Dedifferentiated amniotic fluid mesenchymal stem cell (primary cell): ENCODE results near the gene HOXB6.

Experiments used
- DNase-seq: peaks from one replicate; pipeline ENCODE4 v3.0.0-alpha.2; 2016; ENCODE audit errors: extremely low spot score

HOXB6 gene

DNA sequence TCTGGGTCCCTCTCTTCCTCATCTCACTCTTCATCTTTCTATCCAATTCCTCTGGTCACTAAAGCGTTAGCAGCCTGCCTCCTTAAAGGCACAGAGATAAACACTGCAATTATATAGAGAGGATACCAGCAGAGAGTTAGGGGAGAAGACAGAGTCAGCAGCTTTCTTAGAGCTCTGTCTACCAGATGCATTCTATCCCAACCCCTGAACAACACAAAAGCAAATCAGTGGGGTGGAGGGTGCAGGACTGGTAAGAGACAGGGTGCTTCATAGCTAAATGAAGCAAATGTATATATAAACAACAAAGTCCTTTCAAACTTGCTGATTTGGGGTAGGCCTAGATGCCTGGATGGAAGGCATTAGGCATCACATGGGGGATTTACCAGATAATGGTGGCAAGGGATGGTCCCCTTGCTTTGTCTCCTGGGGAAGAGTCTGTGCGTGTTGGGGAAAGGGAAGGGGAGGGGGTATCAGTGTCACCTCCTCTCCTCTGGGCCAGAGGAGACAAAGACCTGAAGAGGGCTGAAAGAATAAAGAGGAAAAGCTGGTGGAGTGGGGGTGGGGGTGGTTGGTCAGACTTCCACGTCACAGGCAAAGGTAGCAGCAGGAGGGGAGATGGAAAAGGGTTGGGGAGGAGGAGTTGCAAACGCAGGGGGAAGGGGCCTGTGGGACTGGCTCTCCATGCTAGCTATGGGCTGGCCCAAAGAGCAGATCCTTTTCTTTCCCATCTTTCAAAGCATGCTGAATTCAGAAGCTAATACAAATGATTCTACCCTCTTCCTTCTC lies 38.7 kb downstream of the HOXB6 start:
- no peak for DNase-seq

GRCh38 chr17:48565022-48565554 lies 39.7 kb downstream of the HOXB6 start:
- no peak for DNase-seq

GRCh38 chr17:48564188-48565021 lies 40.4 kb downstream of the HOXB6 start:
- no peak for DNase-seq

GRCh38 chr17:48563867-48564187 lies 41.0 kb downstream of the HOXB6 start:
- DNase-seq: no peak

DNA sequence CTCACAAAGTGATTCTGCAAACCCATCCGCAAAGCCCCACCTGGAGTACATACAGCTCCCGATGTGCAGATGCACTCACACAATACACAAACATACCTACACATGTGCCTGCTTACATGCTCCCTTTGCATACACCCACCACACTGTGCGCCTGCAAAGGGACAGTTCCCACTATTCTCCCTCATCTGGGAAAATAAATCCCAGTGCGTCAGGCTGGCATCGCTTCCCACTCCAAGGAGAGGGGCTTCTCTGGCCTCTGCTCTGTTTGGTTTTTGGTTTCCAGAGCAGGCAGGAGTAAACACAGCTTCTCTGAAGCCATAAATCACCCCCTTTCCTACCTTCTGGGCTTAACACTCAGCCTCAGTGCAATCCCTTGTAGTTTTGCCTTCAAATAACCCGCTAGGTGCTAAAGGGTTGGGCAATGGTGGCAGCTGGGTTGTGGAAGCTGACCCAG lies 41.4 kb downstream of the HOXB6 start:
- DNase-seq: no peak

DNA sequence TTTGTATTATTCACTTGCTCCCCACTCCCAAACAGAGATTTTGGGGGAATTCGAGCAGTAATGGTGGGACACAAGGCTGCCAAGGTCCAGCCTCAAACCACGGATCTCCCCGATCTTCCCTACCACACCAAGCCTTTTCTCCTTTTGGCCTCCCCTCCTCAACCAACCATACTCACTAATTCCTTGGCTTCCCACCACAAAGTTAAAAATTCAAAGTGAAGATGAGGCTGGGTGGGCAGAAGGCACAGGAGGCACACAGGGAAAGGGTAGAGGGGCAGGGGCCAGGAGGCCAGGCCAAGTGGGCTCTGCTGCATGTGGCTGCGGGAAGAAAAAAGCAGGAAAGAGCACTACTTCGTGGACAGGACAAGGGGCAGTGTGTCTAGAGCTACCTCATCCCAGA lies 41.9 kb downstream of the HOXB6 start:
- no peak for DNase-seq

DNA sequence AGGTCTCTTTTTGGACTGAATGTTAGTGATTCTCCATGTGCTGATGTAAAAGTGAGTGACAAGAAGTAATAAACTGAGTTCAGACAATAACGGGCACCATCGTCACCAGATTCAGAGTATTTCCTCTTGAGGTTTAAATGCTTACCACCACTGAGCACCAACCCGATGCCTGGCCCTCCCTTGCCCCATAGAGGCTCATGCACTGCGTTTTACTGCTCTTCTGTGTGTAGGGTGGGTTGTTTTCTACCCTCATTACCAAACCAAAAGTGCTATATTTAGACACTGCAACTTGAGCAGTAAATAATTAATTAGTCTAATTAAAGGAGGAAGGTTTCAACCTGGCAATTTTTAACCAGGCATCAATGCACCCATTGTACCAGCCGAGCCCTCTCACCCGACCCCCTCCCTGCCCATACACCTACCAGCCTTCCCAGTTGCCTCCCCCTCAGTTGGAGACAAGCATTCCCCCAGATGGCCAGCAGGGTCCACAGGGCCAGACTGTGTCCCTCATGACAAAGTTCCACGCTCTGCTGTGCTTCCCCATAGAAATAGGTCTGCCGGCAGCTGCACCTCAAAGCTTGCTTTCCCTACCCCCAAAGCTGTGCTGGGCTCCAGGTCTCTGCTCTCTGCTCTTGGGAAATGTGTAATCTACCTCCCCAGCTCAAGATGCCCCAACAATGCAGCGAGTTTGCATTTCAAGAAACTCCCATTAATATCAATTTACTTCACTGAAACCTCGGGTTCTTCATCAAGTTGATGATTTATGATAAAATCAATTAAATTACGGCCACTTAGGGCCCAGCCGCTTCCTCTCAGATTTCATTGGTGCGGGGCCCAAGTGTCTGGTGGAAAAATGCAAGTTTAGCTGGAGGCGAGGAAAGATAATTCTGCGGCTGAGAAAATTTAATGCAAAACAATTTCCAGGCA lies 42.6 kb downstream of the HOXB6 start:
- no peak for DNase-seq

DNA sequence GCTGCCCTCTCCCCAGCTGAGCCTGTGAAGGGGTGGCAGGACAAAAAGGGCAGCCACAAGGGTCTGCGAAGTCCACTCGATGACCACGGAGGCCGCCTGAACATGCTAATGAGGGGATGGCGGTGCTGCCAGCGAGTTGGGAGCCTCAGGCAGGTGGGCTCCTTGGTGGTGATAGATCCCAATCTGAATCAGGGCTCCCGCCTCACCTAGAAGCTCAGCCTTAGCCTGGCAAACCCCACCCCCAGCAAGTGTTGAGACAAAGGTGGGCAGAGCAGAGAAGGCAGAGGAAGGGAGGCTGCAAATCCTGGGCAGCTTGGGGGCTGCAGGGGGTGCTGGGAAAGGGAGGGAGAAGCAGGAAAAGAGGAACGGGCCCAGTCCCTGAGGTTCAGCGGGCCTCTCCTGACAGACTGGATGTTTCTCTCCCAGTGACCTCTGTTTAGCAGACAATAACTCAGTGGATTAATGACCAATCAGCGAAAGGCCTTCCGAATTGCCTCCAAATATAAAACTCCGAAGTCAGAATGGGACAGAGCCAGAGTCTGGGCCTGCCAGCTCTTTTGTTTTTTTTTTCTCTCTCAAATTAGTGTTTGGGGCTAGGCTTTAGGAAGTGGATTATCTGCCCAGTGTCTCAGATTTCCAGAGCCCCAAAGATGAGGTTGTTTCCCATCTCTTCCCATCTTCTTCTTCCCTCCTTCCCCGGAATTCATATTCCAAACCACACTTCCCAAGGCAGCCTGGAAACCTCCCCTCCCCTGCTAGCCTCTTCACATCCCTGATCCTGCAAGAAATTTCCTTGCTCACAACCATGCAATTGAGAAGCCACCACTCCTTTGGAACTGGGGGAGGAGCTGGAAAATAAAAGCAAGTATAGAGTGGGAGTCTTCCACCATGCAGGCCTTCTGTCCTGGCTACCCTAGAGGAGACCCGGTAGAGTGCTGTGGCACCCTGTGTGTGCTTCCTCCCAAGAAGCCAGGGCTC lies 44.7 kb downstream of the HOXB6 start:
- no peak for DNase-seq

- DNase-seq: no peak
Measured at GRCh38 chr17:48559122-48559839, 45.5 kb downstream of the HOXB6 start.

GRCh38 chr17:48558831-48559121 lies 46.0 kb downstream of the HOXB6 start:
- no peak for DNase-seq

- no peak for DNase-seq
Measured at GRCh38 chr17:48558057-48558830, 46.5 kb downstream of the HOXB6 start.

- no peak for DNase-seq
Measured at GRCh38 chr17:48556576-48557401, 48.0 kb downstream of the HOXB6 start.

DNA sequence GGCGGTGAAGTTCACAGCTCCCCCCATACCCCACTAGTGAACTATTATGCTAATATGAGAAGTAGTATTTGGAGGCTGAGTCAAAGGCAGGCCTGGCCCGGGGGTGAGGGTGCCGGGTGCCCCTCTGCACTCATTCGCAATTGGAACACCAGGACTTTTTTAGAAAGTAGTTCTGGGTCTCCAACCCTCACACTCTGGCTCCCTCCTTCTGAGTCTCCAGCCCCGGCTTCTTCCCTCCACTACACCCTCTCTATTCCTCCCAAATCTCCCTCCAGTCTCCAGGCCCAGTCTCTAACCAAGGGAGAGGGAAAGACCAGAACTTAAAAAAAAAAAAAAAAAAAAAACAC lies 48.6 kb downstream of the HOXB6 start:
- no peak for DNase-seq

GRCh38 chr17:48555258-48556228 lies 49.2 kb downstream of the HOXB6 start:
- no peak for DNase-seq

GRCh38 chr17:48554412-48555257 lies 50.2 kb downstream of the HOXB6 start:
- DNase-seq: no peak

DNA sequence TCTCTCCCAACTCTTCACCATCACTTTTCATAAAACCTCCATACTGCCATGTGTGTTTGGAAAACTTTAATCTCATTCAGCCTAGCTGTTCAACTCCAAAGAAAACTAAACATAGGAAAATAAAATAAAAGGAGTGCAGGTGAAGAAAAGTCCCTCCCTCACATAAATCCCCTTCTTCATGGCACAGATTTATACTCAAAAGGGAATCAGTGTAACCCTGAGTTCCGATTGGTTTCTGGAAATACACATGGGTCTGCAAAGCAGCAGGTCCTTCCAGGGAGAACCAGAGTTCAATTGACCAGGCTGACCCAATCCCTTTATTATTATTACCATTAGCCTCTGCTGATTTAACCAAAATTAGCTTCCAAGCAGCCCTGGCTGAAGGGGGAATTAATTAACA lies 51.0 kb downstream of the HOXB6 start:
- no peak for DNase-seq

- no peak for DNase-seq
Measured at GRCh38 chr17:48553190-48553547, 51.6 kb downstream of the HOXB6 start.
